Ovary (tissue), 9 donors: ENCODE results near the gene ITPK1. TPM values are rescaled to one million over a fixed set of nuclear protein-coding genes. Genes with fewer than 3 reads are reported as not detected.

ENCODE experiments used
- DNase-seq, 5 donors: peaks; one replicate each; pipeline ENCODE4 v3.0.0-alpha.2; 2019 to 2020
- H3K27ac ChIP-seq, 2 donors: fragments of 200-600 bp; one replicate each; pipeline versions ENCODE4 v1.5.1 to v1.8.0; 2019 to 2022
- H3K27me3 ChIP-seq: fragments of 200-600 bp; one replicate; pipeline ENCODE4 v1.8.0; 2022
- H3K36me3 ChIP-seq: fragments of 200-600 bp; sonication (generic); one replicate; pipeline ENCODE4 v1.5.1; 2019
- H3K4me1 ChIP-seq: one replicate; pipeline ENCODE4 v1.8.1; 2013; ENCODE audit warnings: mild to moderate bottlenecking, moderate library complexity; ENCODE audit not compliant: insufficient read depth
- H3K4me3 ChIP-seq: fragments of 200-600 bp; sonication (generic); one replicate; pipeline ENCODE4 v1.5.1; 2017
- H3K9me3 ChIP-seq, 2 donors: fragments of 200-600 bp in 1 of 2; sonication (generic) in 1 of 2; one replicate each; pipeline versions ENCODE4 v1.5.1 to v1.8.1; 2013 to 2019; ENCODE audit warnings: mild to moderate bottlenecking in 1 of 2, moderate library complexity in 1 of 2
- EP300 ChIP-seq: sonication (generic); formaldehyde crosslinking; IDR thresholded peaks from one replicate; pipeline ENCODE4 v1.6.1; 2017; ENCODE audit warnings: antibody characterized with exemption
- POLR2A ChIP-seq: fragments of 450-650 bp; IDR thresholded peaks from one replicate; pipeline ENCODE4 v1.6.1; 2017; ENCODE audit warnings: antibody characterized with exemption, mild to moderate bottlenecking, moderate library complexity
- WGBS, 3 donors: extraction: QIAGEN DNeasy Blood & Tissue Kit in 1 of 3; methylation state at CpG; one replicate each; pipeline versions ENCODE4 v1.1.5 to v1.1.7; 2013 to 2017; 5-methylcytosine and 5-hydroxymethylcytosine counted together
- intact Hi-C, 4 donors: fragments of 100-400 bp; cut with DNase I; formaldehyde crosslinking; loops; one replicate each; pipeline versions ENCODE4 v1.11.0 to v1.15.1; 2022 to 2023
- polyA plus RNA-seq, 2 donors: library from polyadenylated mRNA; stranded (reverse); fragments of 200-250 nt in 1 of 2; fragments of 350-450 nt in 1 of 2; fragmentation: Illumina TruSeq in 1 of 2; extraction: RNeasy Lipid Tissue Mini Kit (QIAGEN cat#74804) in 1 of 2; gene quantifications; one replicate each; pipeline ENCODE4 v1.2.3, GENCODE V29; 2013 to 2014
- total RNA-seq, 7 donors: library from RNA; depleted of rRNA in 2 of 7; stranded (reverse); fragments of >200 nt in 2 of 7; fragmentation: NEBNext Ultra II Directional in 3 of 7; extraction: Animal tissue kit (Norgen Biotek cat#: 25700) in 3 of 7; gene quantifications; one replicate each; pipeline versions ENCODE4 v1.1.0 to v1.2.4, GENCODE V29; 2016 to 2023
- TF ChIP-seq, protein P1 (sequence below), 3 donors: fragments of 450-650 bp in 2 of 3; fragments of 200-600 bp in 1 of 3; IDR thresholded peaks; one replicate each; pipeline versions ENCODE4 v1.5.1 to v1.8.0; 2016 to 2022; ENCODE audit warnings: antibody characterized with exemption in 3 of 3, mild to moderate bottlenecking in 1 of 3
- donor health status: DM: no; HTN: no; CAD: no; lungs with moderate emphysema.
- donor health status: DM: no; HTN: no; CAD: no.
- donor health status: Bipolar disorder and iron deficiency.
- donor health status: DM: yes; HTN: yes; CAD: no.
- donor health status: DM: no; HTN: no; CAD: no.
- donor health status: DM: yes; HTN: yes; CAD: no.

The ITPK1 gene
- total and polyA plus RNA-seq, 9 donors, result 23.6 to 57.8 (median 49.3) TPM

DNA sequence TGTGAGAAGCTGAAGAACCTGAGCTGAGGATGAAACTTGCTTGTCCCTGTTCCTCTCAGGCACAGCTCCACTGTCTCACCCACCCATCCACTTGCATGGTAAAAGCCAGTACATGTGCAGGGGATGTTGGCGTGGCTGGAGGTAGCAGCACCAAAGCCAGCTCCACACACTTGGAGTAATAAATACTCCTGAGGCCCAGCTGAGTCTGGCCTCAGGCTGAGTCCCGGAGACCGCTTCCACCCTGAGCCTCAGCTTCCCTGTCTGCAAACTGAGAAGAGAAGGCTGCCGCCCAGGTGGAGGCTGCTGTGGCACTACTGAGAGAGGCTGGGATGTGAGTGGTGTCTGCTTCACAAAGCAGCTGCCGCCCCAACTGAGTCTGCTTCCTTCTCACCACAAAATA, 173.6 kb downstream of the ITPK1 start:
- intact Hi-C loops, result no loop called here
- 93 to 96% (median 95%) methylated on average over 5 of the region's 5 CpGs for WGBS, 3 donors
- H3K4me1 ChIP-seq, result peaks cover 2% of the 10 kb centered on the region
- TF ChIP-seq POLR2A (no peak), EP300 (no peak)
- TF ChIP-seq, protein P1, sequence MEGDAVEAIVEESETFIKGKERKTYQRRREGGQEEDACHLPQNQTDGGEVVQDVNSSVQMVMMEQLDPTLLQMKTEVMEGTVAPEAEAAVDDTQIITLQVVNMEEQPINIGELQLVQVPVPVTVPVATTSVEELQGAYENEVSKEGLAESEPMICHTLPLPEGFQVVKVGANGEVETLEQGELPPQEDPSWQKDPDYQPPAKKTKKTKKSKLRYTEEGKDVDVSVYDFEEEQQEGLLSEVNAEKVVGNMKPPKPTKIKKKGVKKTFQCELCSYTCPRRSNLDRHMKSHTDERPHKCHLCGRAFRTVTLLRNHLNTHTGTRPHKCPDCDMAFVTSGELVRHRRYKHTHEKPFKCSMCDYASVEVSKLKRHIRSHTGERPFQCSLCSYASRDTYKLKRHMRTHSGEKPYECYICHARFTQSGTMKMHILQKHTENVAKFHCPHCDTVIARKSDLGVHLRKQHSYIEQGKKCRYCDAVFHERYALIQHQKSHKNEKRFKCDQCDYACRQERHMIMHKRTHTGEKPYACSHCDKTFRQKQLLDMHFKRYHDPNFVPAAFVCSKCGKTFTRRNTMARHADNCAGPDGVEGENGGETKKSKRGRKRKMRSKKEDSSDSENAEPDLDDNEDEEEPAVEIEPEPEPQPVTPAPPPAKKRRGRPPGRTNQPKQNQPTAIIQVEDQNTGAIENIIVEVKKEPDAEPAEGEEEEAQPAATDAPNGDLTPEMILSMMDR (IDR thresholded peaks at IDR 0.05), result no peak
- DNase-seq, result no peak
- no peak overlapping the region for H3K27ac ChIP-seq
- H3K4me3 ChIP-seq, result no peak overlapping the region
- H3K9me3 ChIP-seq, result no peaks in the 10 kb centered on the region
- H3K27me3 ChIP-seq, result no peaks in the 10 kb centered on the region
- no peaks in the 10 kb centered on the region for H3K36me3 ChIP-seq

DNA sequence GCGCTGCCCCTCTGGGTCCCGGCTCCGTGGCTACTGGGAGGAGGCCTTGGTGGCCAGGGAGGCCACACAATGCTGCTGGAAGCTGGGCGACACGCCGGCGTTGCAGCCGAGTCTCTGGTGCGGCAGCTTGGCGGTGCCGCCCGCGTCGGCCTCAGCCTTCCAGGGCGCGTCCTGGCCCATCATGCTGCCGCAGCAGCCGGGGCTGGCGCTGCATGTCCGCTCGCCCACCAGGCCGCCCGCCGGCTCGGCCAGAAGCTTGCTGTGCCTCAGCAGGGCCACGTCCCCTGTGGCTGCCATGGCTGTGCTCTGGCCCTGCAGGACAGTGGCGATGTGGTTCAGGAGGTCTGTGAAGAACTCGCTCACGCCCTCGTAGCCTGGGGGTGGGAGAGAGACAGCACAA, 174.2 kb downstream of the ITPK1 start:
- H3K4me1 ChIP-seq, result peaks cover 2% of the 10 kb centered on the region
- no peak for DNase-seq
- 93 to 97% (median 96%) methylated on average over 30 of the region's 30 CpGs for WGBS, 3 donors
- H3K27ac ChIP-seq, result no peak overlapping the region
- H3K4me3 ChIP-seq, result no peak overlapping the region
- no peaks in the 10 kb centered on the region for H3K9me3 ChIP-seq
- TF ChIP-seq, protein P1 (IDR thresholded peaks at IDR 0.05), result no peak
- no peak for TF ChIP-seq EP300
- no peak for TF ChIP-seq POLR2A
- H3K36me3 ChIP-seq, result no peaks in the 10 kb centered on the region
- no peaks in the 10 kb centered on the region for H3K27me3 ChIP-seq
- intact Hi-C loops, result no loop called here

DNA sequence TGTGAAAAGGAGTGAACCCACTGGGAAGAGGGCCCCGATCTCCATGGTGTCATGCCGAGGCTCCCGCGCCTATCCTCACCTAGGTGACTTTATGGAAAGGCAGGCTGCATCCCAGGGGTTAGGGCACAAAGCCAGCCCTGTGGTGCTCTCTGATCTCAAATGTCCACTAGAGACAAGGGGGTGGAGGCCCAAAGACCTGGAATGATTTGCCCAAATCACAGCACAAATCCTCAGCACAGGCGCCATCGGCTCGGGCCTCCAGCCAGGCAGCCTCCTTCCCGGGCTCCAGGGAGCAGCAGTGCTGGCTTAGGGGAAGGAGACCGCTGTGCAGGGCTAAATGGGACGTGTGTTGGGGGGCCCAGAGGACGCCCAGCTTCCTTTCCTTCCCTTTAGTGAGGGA, 175.2 kb downstream of the ITPK1 start:
- intact Hi-C loops, result no loop called here
- H3K36me3 ChIP-seq, result no peaks in the 10 kb centered on the region
- 83 to 92% (median 91%) methylated on average over 11 of the region's 11 CpGs for whole genome bisulfite sequencing, 3 donors
- no peak for TF ChIP-seq POLR2A
- TF ChIP-seq, protein P1 (IDR thresholded peaks at IDR 0.05), result no peak
- H3K27ac ChIP-seq, result no peak overlapping the region
- H3K27me3 ChIP-seq, result no peaks in the 10 kb centered on the region
- H3K9me3 ChIP-seq, result no peaks in the 10 kb centered on the region
- H3K4me1 ChIP-seq, result no peaks in the 10 kb centered on the region
- H3K4me3 ChIP-seq, result no peak overlapping the region
- DNase-seq, result no peak

DNA sequence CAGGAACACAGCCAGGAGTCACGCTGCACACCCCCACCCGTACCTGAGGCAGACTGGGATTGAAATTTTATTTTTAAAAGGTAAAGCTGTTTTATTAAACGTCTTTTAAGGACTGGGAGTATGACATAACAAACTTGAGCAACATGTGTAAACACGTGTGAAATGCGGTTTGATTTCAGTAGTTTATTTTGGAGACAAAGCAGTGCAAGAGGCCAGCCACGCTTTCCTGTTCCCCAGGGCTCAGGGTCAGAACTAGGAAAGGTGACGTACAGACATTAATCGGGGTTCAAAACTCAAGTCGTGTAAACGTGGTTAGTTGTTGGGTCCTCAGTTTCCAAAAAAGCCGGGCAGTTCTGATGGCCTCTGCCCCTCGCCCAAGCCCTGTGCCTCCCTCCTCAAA, 176.0 kb downstream of the ITPK1 start:
- no peak overlapping the region for H3K27ac ChIP-seq
- no peaks in the 10 kb centered on the region for H3K36me3 ChIP-seq
- TF ChIP-seq EP300 (no peak), POLR2A (no peak)
- TF ChIP-seq, protein P1 (IDR thresholded peaks at IDR 0.05), result no peak
- DNase-seq, result no peak
- intact Hi-C loops, result no loop called here
- H3K27me3 ChIP-seq, result no peaks in the 10 kb centered on the region
- 86 to 90% (median 87%) methylated on average over 12 of the region's 12 CpGs for WGBS, 3 donors
- no peaks in the 10 kb centered on the region for H3K9me3 ChIP-seq
- no peaks in the 10 kb centered on the region for H3K4me1 ChIP-seq
- H3K4me3 ChIP-seq, result no peak overlapping the region
